ENCODE measurements around the gene ZNF117.
"Not testable (repeated sequence)": the region's sequence is repeated elsewhere in the genome, so short reads cannot be mapped to it uniquely, and the experiment has no call there.

- TF ChIP-seq POLR2AphosphoS5 (IDR thresholded peaks at IDR 0.05; ENCODE audit: low read depth, low read length); POLR2A (IDR thresholded peaks at IDR 0.05; ENCODE audit: low read depth, low read length); SPI1 (IDR thresholded peaks at IDR 0.05; ENCODE audit: low read depth, low read length); TAF1 (IDR thresholded peaks at IDR 0.05; ENCODE audit: low read depth, low read length); PAX5 (IDR thresholded peaks at IDR 0.05; ENCODE audit: insufficient read depth, low read length, severe bottlenecking): not testable (repeated sequence)
Observed at GRCh38 chr7:65009881-65010280, 19.0 kb upstream of the ZNF117 start.
